Measurements from ENCODE around the gene UST.

UST gene

DNA sequence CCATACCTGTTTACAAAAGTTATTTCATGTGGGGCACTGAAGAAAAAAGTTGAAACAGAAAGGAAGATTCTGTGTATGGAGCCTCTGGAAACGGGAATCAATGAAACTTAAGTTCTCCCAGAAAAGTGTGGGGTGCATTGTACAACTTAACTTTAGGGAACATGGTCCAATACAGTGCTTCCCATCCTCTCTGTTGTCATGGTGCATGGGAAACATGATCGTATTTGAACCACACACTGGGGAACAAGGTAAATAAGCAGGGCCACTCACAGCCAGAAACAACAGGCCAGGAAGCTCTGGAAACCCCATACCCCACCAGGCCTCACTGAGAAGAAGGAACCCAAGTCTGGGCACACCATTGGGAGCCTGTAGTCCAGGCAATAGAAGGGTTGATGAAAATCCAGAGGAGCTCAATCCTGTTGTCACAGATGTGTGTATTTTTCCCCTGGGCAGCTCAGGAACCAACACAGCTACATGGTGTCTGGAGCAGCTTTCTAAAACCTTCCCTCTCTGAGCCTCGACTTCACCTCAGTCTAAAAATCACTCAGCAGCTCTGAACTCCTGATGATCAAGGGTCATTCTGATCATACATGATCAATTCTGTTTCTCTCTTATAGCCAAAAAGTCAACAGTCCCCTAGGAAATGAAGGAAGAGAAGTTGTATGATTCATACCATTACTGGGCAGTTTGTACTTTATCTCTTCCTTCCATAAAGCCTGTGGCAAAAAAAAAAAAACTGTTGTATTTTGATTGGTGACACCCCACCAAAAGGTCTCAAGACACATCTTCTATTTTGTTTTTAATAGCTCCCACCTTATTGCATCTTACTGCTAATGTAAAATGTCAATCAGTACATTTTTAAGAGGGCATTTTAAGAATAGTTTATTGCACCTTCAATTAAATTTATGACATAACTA lies 372.2 kb downstream of the UST start:
- DNase-seq (ENCODE audit: low read depth in 3 of 3) = no peak

- no peak for DNase-seq (ENCODE audit: low read depth in 3 of 3)
Measured at GRCh38 chr6:149122850-149123821, 376.3 kb downstream of the UST start.

DNA sequence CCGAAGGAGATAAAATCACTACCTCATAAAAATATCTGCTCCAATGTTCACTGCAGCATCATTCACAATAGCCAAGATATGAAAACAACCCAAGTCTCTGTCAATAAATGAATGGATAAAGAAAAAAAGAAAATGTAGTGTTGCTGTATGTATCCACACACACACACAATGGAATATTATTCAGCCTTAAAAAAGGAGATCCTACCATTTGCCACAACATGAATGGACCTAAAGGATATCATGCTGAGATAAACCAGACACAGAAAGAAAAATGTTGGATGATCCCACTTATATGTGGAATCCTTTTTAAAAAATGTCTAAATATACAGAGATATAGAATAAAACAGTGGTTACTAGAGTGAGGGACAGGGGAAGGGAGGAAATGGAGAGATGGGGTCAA lies 378.5 kb downstream of the UST start:
- DNase-seq (ENCODE audit: low read depth in 3 of 3) = no peak

All from stimulated activated CD4-positive, alpha-beta T cell treated with anti-CD3 and anti-CD28 coated beads, TNF-alpha, amount 100 ng/mL, for 48 hours (primary cell).